Thymus (tissue), 11 donors: ENCODE results near the gene TTC8. TPM values are rescaled to one million over a fixed set of nuclear protein-coding genes. Genes with fewer than 3 reads are reported as not detected.
A peak's percentile ranks its signal among the peaks of the same experiment; 100 is the strongest.
"Not testable (repeated sequence)": the region's sequence is repeated elsewhere in the genome, so short reads cannot be mapped to it uniquely, and the experiment has no call there.

Source experiments
- DNase-seq, 9 donors: peaks; one replicate each; pipeline ENCODE4 v3.0.0-alpha.2; 2013; ENCODE audit warnings: low spot score in 9 of 9, low read depth in 6 of 9, missing footprints in 1 of 9
- H3K27ac ChIP-seq, 2 donors: one replicate each; pipeline ENCODE4 v1.5.1; 2013; ENCODE audit warnings: control low read depth in 1 of 2, low read depth in 1 of 2, low read length in 1 of 2, mild to moderate bottlenecking in 1 of 2, moderate library complexity in 1 of 2
- H3K27me3 ChIP-seq, 2 donors: one replicate each; pipeline ENCODE4 v1.5.1; 2013; ENCODE audit warnings: low read length in 1 of 2; ENCODE audit not compliant: control insufficient read depth in 2 of 2, insufficient read depth in 1 of 2
- H3K36me3 ChIP-seq, 2 donors: one replicate each; pipeline ENCODE4 v1.5.1; 2013; ENCODE audit warnings: low read length in 1 of 2, mild to moderate bottlenecking in 1 of 2, moderate library complexity in 1 of 2; ENCODE audit not compliant: control insufficient read depth in 2 of 2, insufficient read depth in 2 of 2
- H3K4me1 ChIP-seq, 2 donors: one replicate each; pipeline ENCODE4 v1.5.1; 2013; ENCODE audit warnings: low read length in 2 of 2; ENCODE audit not compliant: control insufficient read depth in 2 of 2, insufficient read depth in 2 of 2
- H3K4me3 ChIP-seq, 2 donors: one replicate each; pipeline ENCODE4 v1.5.1; 2013; ENCODE audit warnings: low read length in 2 of 2, control low read depth in 1 of 2, mild to moderate bottlenecking in 1 of 2
- H3K9me3 ChIP-seq, 2 donors: one replicate each; pipeline ENCODE4 v1.5.1; 2013; ENCODE audit warnings: low read length in 1 of 2, mild to moderate bottlenecking in 1 of 2; ENCODE audit not compliant: control insufficient read depth in 2 of 2, insufficient read depth in 1 of 2
- whole genome bisulfite sequencing: extraction: QIAGEN DNeasy Blood & Tissue Kit; methylation state at CpG from one replicate; pipeline ENCODE4 v1.1.7; 2013; 5-methylcytosine and 5-hydroxymethylcytosine counted together
- polyA plus RNA-seq: library from polyadenylated mRNA; stranded (reverse); fragments of 200-250 nt; gene quantifications from one replicate; pipeline ENCODE4 v1.2.3, GENCODE V29; 2013
- total RNA-seq: library from RNA; stranded (reverse); fragments of 120-200 nt; gene quantifications from one replicate; pipeline ENCODE4 v1.2.4, GENCODE V29; 2013
- donor health status: healthy.

Gene TTC8
- total and polyA plus RNA-seq, 2 donors = 5.9 to 12.0 TPM

GRCh38 chr14:88818018-88818417, 6.4 kb upstream of the TTC8 start:
- 93% methylated on average over 1 of the region's 1 CpG for WGBS
- Histone ChIP-seq H3K9me3 (no peaks in the 10 kb centered on the region), H3K4me1 (no peaks in the 10 kb centered on the region), H3K36me3 (no peaks in the 10 kb centered on the region), H3K27me3 (peaks cover 0 to 5% of the 10 kb centered on the region in 2 donors), H3K27ac (no peak overlapping the region), H3K4me3 (no peak overlapping the region)
- DNase-seq = no peak

GRCh38 chr14:88819674-88820073, 4.8 kb upstream of the TTC8 start:
- not testable (repeated sequence) for H3K9me3 ChIP-seq, DNase-seq, H3K27ac ChIP-seq, H3K27me3 ChIP-seq, H3K36me3 ChIP-seq, H3K4me1 ChIP-seq, H3K4me3 ChIP-seq
- WGBS = 72% methylated on average over 3 of the region's 3 CpGs

- H3K36me3 ChIP-seq = no peaks in the 10 kb centered on the region
- peaks cover 0 to 5% of the 10 kb centered on the region in 2 donors for H3K27me3 ChIP-seq
- no peak for DNase-seq
- no peak overlapping the region for H3K27ac ChIP-seq
- no peaks in the 10 kb centered on the region for H3K9me3 ChIP-seq
- no peak overlapping the region for H3K4me3 ChIP-seq
- peaks cover 5 to 6% of the 10 kb centered on the region in 2 donors for H3K4me1 ChIP-seq
- WGBS = 100% methylated on average over 2 of the region's 2 CpGs
Measured at GRCh38 chr14:88821378-88821777, 3.1 kb upstream of the TTC8 start.

- WGBS = 66% methylated on average over 2 of the region's 2 CpGs
- H3K9me3 ChIP-seq = no peaks in the 10 kb centered on the region
Measured at GRCh38 chr14:88821888-88822287, 2.6 kb upstream of the TTC8 start.

GRCh38 chr14:88823968-88824313, 510 bp upstream of the TTC8 start:
- H3K4me1 ChIP-seq = peaks cover 5 to 6% of the 10 kb centered on the region in 2 donors
- DNase-seq = no peak
- no peaks in the 10 kb centered on the region for H3K9me3 ChIP-seq
- peak overlapping the region in 1 of 2 donors; percentile 80 for H3K27ac ChIP-seq
- 13% methylated on average over 9 of the region's 9 CpGs for WGBS
- H3K27me3 ChIP-seq = peaks cover 0 to 5% of the 10 kb centered on the region in 2 donors
- H3K4me3 ChIP-seq = peak overlapping the region; percentile 70 to 73
- no peaks in the 10 kb centered on the region for H3K36me3 ChIP-seq

More at GRCh38 chr14:88821888-88822287, 2.6 kb upstream of the TTC8 start:
- DNase-seq = no peak
- no peak overlapping the region for H3K27ac ChIP-seq
- no peak overlapping the region for H3K4me3 ChIP-seq
- H3K36me3 ChIP-seq = no peaks in the 10 kb centered on the region
- H3K4me1 ChIP-seq = peaks cover 5 to 6% of the 10 kb centered on the region in 2 donors
- peaks cover 0 to 5% of the 10 kb centered on the region in 2 donors for H3K27me3 ChIP-seq

GRCh38 chr14:88825078-88825458, 617 bp downstream of the TTC8 start:
- peak in 1 of 9 donors; percentile 3 for DNase-seq
- H3K36me3 ChIP-seq = no peaks in the 10 kb centered on the region
- H3K27ac ChIP-seq = no peak overlapping the region
- H3K9me3 ChIP-seq = no peaks in the 10 kb centered on the region
- H3K27me3 ChIP-seq = peaks cover 0 to 5% of the 10 kb centered on the region in 2 donors
- peak overlapping the region; percentile 70 to 73 for H3K4me3 ChIP-seq
- WGBS = 13% methylated on average over 5 of the region's 5 CpGs
- peaks cover 5 to 6% of the 10 kb centered on the region in 2 donors for H3K4me1 ChIP-seq

- H3K4me1 ChIP-seq = peaks cover 5 to 6% of the 10 kb centered on the region in 2 donors
- no peak overlapping the region for H3K4me3 ChIP-seq
- 99% methylated on average over 9 of the region's 9 CpGs for WGBS
- no peak for DNase-seq
- H3K9me3 ChIP-seq = no peaks in the 10 kb centered on the region
- no peaks in the 10 kb centered on the region for H3K36me3 ChIP-seq
- no peak overlapping the region for H3K27ac ChIP-seq
- H3K27me3 ChIP-seq = peaks cover 0 to 4% of the 10 kb centered on the region in 2 donors
Measured at GRCh38 chr14:88825503-88825902, 1.1 kb downstream of the TTC8 start.

- no peak overlapping the region for H3K27ac ChIP-seq
- no peaks in the 10 kb centered on the region for H3K9me3 ChIP-seq
- DNase-seq = no peak
- H3K36me3 ChIP-seq = no peaks in the 10 kb centered on the region
- peaks cover 5 to 6% of the 10 kb centered on the region in 2 donors for H3K4me1 ChIP-seq
- no peaks in the 10 kb centered on the region for H3K27me3 ChIP-seq
- WGBS = 22% methylated on average over 3 of the region's 3 CpGs
- H3K4me3 ChIP-seq = no peak overlapping the region
Measured at GRCh38 chr14:88829188-88829587, 4.7 kb downstream of the TTC8 start.

- no peaks in the 10 kb centered on the region for H3K9me3 ChIP-seq
- WGBS = 89% methylated on average over 4 of the region's 4 CpGs
- H3K27ac ChIP-seq = no peak overlapping the region
- H3K4me3 ChIP-seq = no peak overlapping the region
- no peaks in the 10 kb centered on the region for H3K27me3 ChIP-seq
- no peak for DNase-seq
- no peaks in the 10 kb centered on the region for H3K36me3 ChIP-seq
- H3K4me1 ChIP-seq = peaks cover 3 to 6% of the 10 kb centered on the region in 2 donors
Measured at GRCh38 chr14:88829685-88830302, 5.3 kb downstream of the TTC8 start.
